Measurements from ENCODE around the gene CLEC14A. TPM values are rescaled to one million over a fixed set of nuclear protein-coding genes. Genes with fewer than 3 reads are reported as not detected.

Gene CLEC14A
- total and polyA plus RNA-seq, 10 donors: 4.1 to 33.6 (median 21.1) TPM

- intact Hi-C loops (cut with DNase I; ENCODE audit: low total_unique reads): no loop called here
- Histone ChIP-seq H3K4me3 (peak overlapping the region; percentile 9 to 62 (median 34)), H3K4me1 (peaks cover 0 to 44% (median 22%) of the 10 kb centered on the region in 6 donors), H3K36me3 (no peaks in the 10 kb centered on the region), H3K27me3 (replicated peaks in 1 of 7) (peaks cover 0 to 68% (median 40%) of the 10 kb centered on the region in 7 donors), H3K9me3 (peaks cover 0 to 8% (median 5%) of the 10 kb centered on the region in 8 donors), H3K27ac (no peak overlapping the region)
- TF ChIP-seq, protein P1, sequence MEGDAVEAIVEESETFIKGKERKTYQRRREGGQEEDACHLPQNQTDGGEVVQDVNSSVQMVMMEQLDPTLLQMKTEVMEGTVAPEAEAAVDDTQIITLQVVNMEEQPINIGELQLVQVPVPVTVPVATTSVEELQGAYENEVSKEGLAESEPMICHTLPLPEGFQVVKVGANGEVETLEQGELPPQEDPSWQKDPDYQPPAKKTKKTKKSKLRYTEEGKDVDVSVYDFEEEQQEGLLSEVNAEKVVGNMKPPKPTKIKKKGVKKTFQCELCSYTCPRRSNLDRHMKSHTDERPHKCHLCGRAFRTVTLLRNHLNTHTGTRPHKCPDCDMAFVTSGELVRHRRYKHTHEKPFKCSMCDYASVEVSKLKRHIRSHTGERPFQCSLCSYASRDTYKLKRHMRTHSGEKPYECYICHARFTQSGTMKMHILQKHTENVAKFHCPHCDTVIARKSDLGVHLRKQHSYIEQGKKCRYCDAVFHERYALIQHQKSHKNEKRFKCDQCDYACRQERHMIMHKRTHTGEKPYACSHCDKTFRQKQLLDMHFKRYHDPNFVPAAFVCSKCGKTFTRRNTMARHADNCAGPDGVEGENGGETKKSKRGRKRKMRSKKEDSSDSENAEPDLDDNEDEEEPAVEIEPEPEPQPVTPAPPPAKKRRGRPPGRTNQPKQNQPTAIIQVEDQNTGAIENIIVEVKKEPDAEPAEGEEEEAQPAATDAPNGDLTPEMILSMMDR (IDR thresholded peaks at IDR 0.05 in 8 of 11, conservative IDR thresholded peaks at IDR 0.05 in 3 of 11): peak in 2 of 11 experiments; percentile 12 to 16
- TF ChIP-seq POLR2A (IDR thresholded peaks at IDR 0.05): no peak
- DNase-seq: peak; percentile 73
- WGBS, 5 donors: 1 to 4% (median 3%) methylated on average over 32 to 59 of the region's 59 CpGs
These were observed 47.0 kb downstream of the CLEC14A start for GRCh38 chr14:38208618-38209562.

GRCh38 chr14:38207736-38208617 lies 47.9 kb downstream of the CLEC14A start, which contains the start of gene SSTR1:
Gene SSTR1 (plus strand): TSS chr14:38207904. CDS start chr14:38209390, 1,486 bp downstream.
- Histone ChIP-seq H3K9me3 (peaks cover 0 to 8% (median 5%) of the 10 kb centered on the region in 8 donors), H3K27me3 (replicated peaks in 1 of 7) (peaks cover 0 to 68% (median 40%) of the 10 kb centered on the region in 7 donors), H3K4me3 (peak within 1 kb of the TSS in 7 of 8 donors; percentile 16 to 62 (median 35)), H3K27ac (no peak within 1 kb of the TSS), H3K36me3 (no peaks in the 10 kb centered on the region), H3K4me1 (peaks cover 0 to 44% (median 22%) of the 10 kb centered on the region in 6 donors)
- intact Hi-C loops (cut with DNase I; ENCODE audit: low total_unique reads): no loop called here
- DNase-seq: no peak
- WGBS, 5 donors: 3 to 10% (median 4%) methylated on average over 38 to 49 of the region's 49 CpGs
- TF ChIP-seq POLR2AphosphoS5 (IDR thresholded peaks at IDR 0.05) (no peak), POLR2A (IDR thresholded peaks at IDR 0.05) (no peak)
- TF ChIP-seq, protein P1 (IDR thresholded peaks at IDR 0.05 in 8 of 11, conservative IDR thresholded peaks at IDR 0.05 in 3 of 11): no peak

DNA sequence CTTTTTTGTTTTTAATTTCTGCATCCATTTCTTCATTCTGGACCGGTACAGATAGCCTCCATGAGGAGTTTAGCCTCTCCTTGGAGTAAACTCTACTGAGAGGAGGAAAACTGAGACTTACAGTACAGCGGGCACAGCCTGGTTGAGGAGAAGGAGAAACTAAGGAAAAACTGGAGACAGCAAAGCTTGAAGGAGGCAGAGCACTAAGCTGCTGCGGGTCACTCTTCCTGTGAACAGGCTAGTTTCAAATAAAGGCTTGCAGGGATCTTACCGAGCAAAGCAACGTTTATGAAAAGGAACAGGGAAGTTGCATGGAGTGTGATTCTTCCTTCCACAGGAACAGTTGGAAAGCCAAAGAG lies 48.5 kb downstream of the CLEC14A start:
- 34 to 46% (median 39%) methylated on average over 5 of the region's 5 CpGs for WGBS, 5 donors
- TF ChIP-seq POLR2A (IDR thresholded peaks at IDR 0.05) (no peak), POLR2AphosphoS5 (IDR thresholded peaks at IDR 0.05) (no peak)
- TF ChIP-seq, protein P1 (IDR thresholded peaks at IDR 0.05 in 8 of 11, conservative IDR thresholded peaks at IDR 0.05 in 3 of 11): no peak
- intact Hi-C loops (cut with DNase I; ENCODE audit: low total_unique reads): no loop called here
- peak overlapping the region in 2 of 8 donors; percentile 35 to 42 for H3K4me3 ChIP-seq
- peaks cover 0 to 65% (median 40%) of the 10 kb centered on the region in 7 donors for H3K27me3 ChIP-seq (replicated peaks in 1 of 7)
- DNase-seq: no peak
- H3K4me1 ChIP-seq: peaks cover 0 to 44% (median 22%) of the 10 kb centered on the region in 6 donors
- no peak overlapping the region for H3K27ac ChIP-seq
- peaks cover 0 to 8% (median 5%) of the 10 kb centered on the region in 8 donors for H3K9me3 ChIP-seq
- no peaks in the 10 kb centered on the region for H3K36me3 ChIP-seq
